OCI-LY3 (cell line): ENCODE data around the gene VRK1.

ENCODE experiments used
- CTCF ChIP-seq: fragments of 200-600, 300-600 bp; sonication (generic); IDR thresholded peaks from 2 replicates; pipeline ENCODE4 v1.5.1; 2014; ENCODE audit warnings: antibody characterized with exemption, low read length, low read depth
- EZH2phosphoT487 ChIP-seq: fragments of 200-600 bp; shearing (Covaris generic); IDR thresholded peaks from 2 replicates; pipeline ENCODE4 v1.6.1; 2018; ENCODE audit warnings: antibody characterized with exemption, mixed run types, low read depth

GRCh38 chr14:96901227-96901626, 104.0 kb downstream of the VRK1 start:
- TF ChIP-seq CTCF (no peak), EZH2phosphoT487 (no peak)
